HPDE6-E6E7 (cell line): ENCODE data around the gene PARN.
"Not testable (repeated sequence)": the region's sequence is repeated elsewhere in the genome, so short reads cannot be mapped to it uniquely, and the experiment has no call there.

Experiments
- DNase-seq: peaks from one replicate; pipeline ENCODE4 v3.0.0; 2011; ENCODE audit warnings: missing footprints; ENCODE audit errors: extremely low spot score

Gene PARN

GRCh38 chr16:14437426-14437825 lies 192.6 kb downstream of the PARN start:
- DNase-seq: no peak

GRCh38 chr16:14436401-14436955 lies 193.6 kb downstream of the PARN start:
- DNase-seq: no peak

- DNase-seq: no peak
Measured at GRCh38 chr16:14434860-14435259, 195.2 kb downstream of the PARN start.

GRCh38 chr16:14428971-14429637 lies 201.0 kb downstream of the PARN start:
- DNase-seq: not testable (repeated sequence)

GRCh38 chr16:14428043-14428442 lies 202.0 kb downstream of the PARN start:
- no peak for DNase-seq

GRCh38 chr16:14427371-14427948 lies 202.6 kb downstream of the PARN start:
- DNase-seq: no peak

- no peak for DNase-seq
Measured at GRCh38 chr16:14424595-14424994, 205.5 kb downstream of the PARN start.

GRCh38 chr16:14423344-14423743 lies 206.7 kb downstream of the PARN start:
- no peak for DNase-seq

GRCh38 chr16:14420721-14421488 lies 209.2 kb downstream of the PARN start:
- DNase-seq: no peak

- DNase-seq: not testable (repeated sequence)
Measured at GRCh38 chr16:14420243-14420642, 209.8 kb downstream of the PARN start.

GRCh38 chr16:14419817-14420216 lies 210.2 kb downstream of the PARN start:
- no peak for DNase-seq

GRCh38 chr16:14418795-14419225 lies 211.2 kb downstream of the PARN start:
- no peak for DNase-seq

GRCh38 chr16:14416184-14416583 lies 213.9 kb downstream of the PARN start:
- no peak for DNase-seq

- DNase-seq: no peak
Measured at GRCh38 chr16:14415291-14415690, 214.8 kb downstream of the PARN start.

GRCh38 chr16:14409563-14409962 lies 220.5 kb downstream of the PARN start:
- no peak for DNase-seq

GRCh38 chr16:14407786-14408399 lies 222.2 kb downstream of the PARN start:
- DNase-seq: no peak

GRCh38 chr16:14405611-14406537 lies 224.2 kb downstream of the PARN start:
- no peak for DNase-seq

GRCh38 chr16:14403001-14403389 lies 227.1 kb downstream of the PARN start:
- DNase-seq: not testable (repeated sequence)

- DNase-seq: not testable (repeated sequence)
Measured at GRCh38 chr16:14402114-14403000, 227.7 kb downstream of the PARN start.

GRCh38 chr16:14401711-14402061 lies 228.4 kb downstream of the PARN start:
- DNase-seq: not testable (repeated sequence)
